Esophagus muscularis mucosa (tissue), 4 donors: Measurements from ENCODE around the gene LGALS16. TPM values are rescaled to one million over a fixed set of nuclear protein-coding genes. Genes with fewer than 3 reads are reported as not detected.

ENCODE experiments used
- DNase-seq: peaks from one replicate; pipeline ENCODE4 v3.0.0-alpha.2; 2017; ENCODE audit errors: extremely low spot score
- H3K27ac ChIP-seq, 4 donors: fragments of 200-600 bp; sonication (generic); replicated peaks in 1 of 4; 1 replicate in 3 of 4; 2 replicates in 1 of 4; pipeline ENCODE4 v1.5.1; 2016 to 2019; ENCODE audit warnings: mild to moderate bottlenecking in 1 of 4
- H3K27me3 ChIP-seq, 4 donors: fragments of 200-600 bp; sonication (generic); one replicate each; pipeline versions ENCODE4 v1.5.1 to v1.6.0; 2016 to 2019
- H3K36me3 ChIP-seq, 4 donors: fragments of 200-600 bp; sonication (generic); one replicate each; pipeline ENCODE4 v1.5.1; 2016 to 2019
- H3K4me1 ChIP-seq, 4 donors: fragments of 200-600 bp; sonication (generic); one replicate each; pipeline ENCODE4 v1.5.1; 2016 to 2019
- H3K4me3 ChIP-seq, 4 donors: fragments of 200-600 bp; sonication (generic); 1 replicate in 2 of 4; 2 replicates in 2 of 4; pipeline ENCODE4 v1.5.1; 2016 to 2019; ENCODE audit warnings: mild to moderate bottlenecking in 4 of 4, moderate library complexity in 1 of 4
- H3K9me3 ChIP-seq, 4 donors: fragments of 200-600 bp; sonication (generic); 1 replicate in 3 of 4; 2 replicates in 1 of 4; pipeline ENCODE4 v1.5.1; 2016 to 2019
- CTCF ChIP-seq, 3 experiments: fragments of 200-600 bp in 2 of 3; fragments of 450-650 bp in 1 of 3; sonication (generic) in 2 of 3; IDR thresholded peaks; one replicate each; pipeline ENCODE4 v1.5.1; 2017 to 2019; ENCODE audit warnings: antibody characterized with exemption in 3 of 3, mild to moderate bottlenecking in 2 of 3, moderate library complexity in 1 of 3
- EP300 ChIP-seq: sonication (generic); formaldehyde crosslinking; IDR thresholded peaks from one replicate; pipeline ENCODE4 v1.6.1; 2017; ENCODE audit warnings: antibody characterized with exemption
- POLR2A ChIP-seq: fragments of 450-650 bp; IDR thresholded peaks from one replicate; pipeline ENCODE4 v1.6.1; 2017; ENCODE audit warnings: antibody characterized with exemption, moderate library complexity, mild to moderate bottlenecking, low read depth
- POLR2AphosphoS5 ChIP-seq, 2 donors: sonication (generic); formaldehyde crosslinking; IDR thresholded peaks; one replicate each; pipeline ENCODE4 v1.6.1; 2017; ENCODE audit warnings: antibody characterized with exemption in 2 of 2
- WGBS: methylation state at CpG from one replicate; pipeline ENCODE4 v1.1.5; 2018; 5-methylcytosine and 5-hydroxymethylcytosine counted together
- intact Hi-C: fragments of 100-400 bp; cut with DNase I; formaldehyde crosslinking; loops from one replicate; pipeline ENCODE4 v1.15.1; 2023
- small RNA-seq, 3 donors: library from RNA; depleted of rRNA; stranded (forward); fragments of <200 nt; gene quantifications; one replicate each; pipeline ENCODE3, GENCODE V24; 2016
- total RNA-seq, 4 donors: library from RNA; depleted of rRNA; stranded (reverse); fragments of >200 nt; gene quantifications; one replicate each; pipeline versions ENCODE4 v1.1.0 to v1.2.1, GENCODE V29; 2016

Gene LGALS16
- total RNA-seq, 4 donors from 2014 or later = not detected

GRCh38 chr19:39709026-39709872, 53.5 kb downstream of the LGALS16 start:
- Histone ChIP-seq H3K27ac (no peak overlapping the region), H3K36me3 (no peaks in the 10 kb centered on the region), H3K9me3 (no peaks in the 10 kb centered on the region), H3K4me3 (no peak overlapping the region), H3K27me3 (no peaks in the 10 kb centered on the region), H3K4me1 (no peaks in the 10 kb centered on the region)
- TF ChIP-seq EP300 (no peak), POLR2AphosphoS5 (IDR thresholded peaks at IDR 0.05) (no peak), POLR2A (no peak), CTCF (IDR thresholded peaks at IDR 0.05) (no peak)
- intact Hi-C loops = no loop called here
- WGBS = 66% methylated on average over 5 of the region's 5 CpGs
- no peak for DNase-seq

Small RNA genes within 50 kb of the gene (small RNA-seq; reads per million reads assigned to genes)
- gene AC005176.2 (0 reads per million in 3 donors), gene RPS29P27 (0 reads per million in 3 donors), gene RPS29P30 (0 reads per million in 3 donors)

Other genes with a start within 250 kb of the LGALS16 start
- gene ZFP36, start 249.1 kb upstream of the LGALS16 start, total RNA-seq = 100 to 1,000 TPM; 135 to 577 (median 196) TPM
- gene PLEKHG2, start 243.2 kb upstream of the LGALS16 start, total RNA-seq = 10 to 100 TPM; 16.7 to 38.4 (median 22.2) TPM
- gene RPS16, start 220.0 kb upstream of the LGALS16 start, total RNA-seq = 1,000 to 10,000 TPM; 1,316 to 2,441 (median 1,971) TPM
- gene SUPT5H, start 210.3 kb upstream of the LGALS16 start, total RNA-seq = 100 to 1,000 TPM in 1 of 4 donors, 10 to 100 TPM in 3; 87.6 to 101 (median 91.5) TPM
- gene TIMM50, start 175.1 kb upstream of the LGALS16 start, total RNA-seq = 10 to 100 TPM; 36.1 to 58.0 (median 51.3) TPM
- not detected for gene DLL3, start 157.0 kb upstream of the LGALS16 start, total RNA-seq
- not detected for gene SELENOV, start 140.8 kb upstream of the LGALS16 start, total RNA-seq
- gene EID2B, start 123.1 kb upstream of the LGALS16 start, total RNA-seq = 1 to 10 TPM; 3.0 to 6.4 (median 6.1) TPM
- gene EID2, start 115.8 kb upstream of the LGALS16 start, total RNA-seq = 10 to 100 TPM; 13.9 to 26.4 (median 18.9) TPM
- gene LGALS13, start 53.4 kb upstream of the LGALS16 start, total RNA-seq = not detected
- not detected for gene LGALS14, start 48.6 kb downstream of the LGALS16 start, total RNA-seq
- not detected for gene CLC, start 82.1 kb downstream of the LGALS16 start, total RNA-seq
- not detected for gene LEUTX, start 122.9 kb downstream of the LGALS16 start, total RNA-seq
- 10 to 100 TPM in 3 of 4 donors, 1 to 10 TPM in 1; 9.3 to 19.4 (median 15.4) TPM for gene DYRK1B, start 178.2 kb downstream of the LGALS16 start, total RNA-seq
- gene FBL, start 190.5 kb downstream of the LGALS16 start, total RNA-seq = 100 to 1,000 TPM in 2 of 4 donors, 10 to 100 TPM in 2; 90.6 to 142 (median 96.7) TPM